ENCODE results near the gene MCF2L2. TPM values are rescaled to one million over a fixed set of nuclear protein-coding genes. Genes with fewer than 3 reads are reported as not detected.

The MCF2L2 gene
- total and polyA plus RNA-seq, 7 donors: 0.17 to 2.7 (median 0.57) TPM

DNA sequence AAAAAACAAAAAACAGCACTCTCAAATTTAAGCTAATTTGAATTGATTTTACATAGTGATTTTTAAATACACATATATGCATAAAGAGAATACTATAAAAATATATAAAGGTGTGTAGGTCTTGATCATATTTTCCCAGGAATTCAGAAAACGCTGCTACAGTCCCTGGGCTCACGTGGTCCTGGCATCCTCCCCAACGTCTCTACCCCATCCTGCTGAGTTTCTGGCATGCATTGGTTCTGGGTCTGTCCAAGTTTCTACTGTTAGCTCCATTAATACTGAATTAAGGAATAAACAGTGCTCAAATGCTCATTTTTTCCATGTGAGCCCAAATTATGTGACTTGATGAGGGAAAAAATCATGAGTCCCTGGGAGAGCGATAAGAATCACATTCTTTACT, 233.2 kb downstream of the MCF2L2 start:
- TF ChIP-seq, protein P1, sequence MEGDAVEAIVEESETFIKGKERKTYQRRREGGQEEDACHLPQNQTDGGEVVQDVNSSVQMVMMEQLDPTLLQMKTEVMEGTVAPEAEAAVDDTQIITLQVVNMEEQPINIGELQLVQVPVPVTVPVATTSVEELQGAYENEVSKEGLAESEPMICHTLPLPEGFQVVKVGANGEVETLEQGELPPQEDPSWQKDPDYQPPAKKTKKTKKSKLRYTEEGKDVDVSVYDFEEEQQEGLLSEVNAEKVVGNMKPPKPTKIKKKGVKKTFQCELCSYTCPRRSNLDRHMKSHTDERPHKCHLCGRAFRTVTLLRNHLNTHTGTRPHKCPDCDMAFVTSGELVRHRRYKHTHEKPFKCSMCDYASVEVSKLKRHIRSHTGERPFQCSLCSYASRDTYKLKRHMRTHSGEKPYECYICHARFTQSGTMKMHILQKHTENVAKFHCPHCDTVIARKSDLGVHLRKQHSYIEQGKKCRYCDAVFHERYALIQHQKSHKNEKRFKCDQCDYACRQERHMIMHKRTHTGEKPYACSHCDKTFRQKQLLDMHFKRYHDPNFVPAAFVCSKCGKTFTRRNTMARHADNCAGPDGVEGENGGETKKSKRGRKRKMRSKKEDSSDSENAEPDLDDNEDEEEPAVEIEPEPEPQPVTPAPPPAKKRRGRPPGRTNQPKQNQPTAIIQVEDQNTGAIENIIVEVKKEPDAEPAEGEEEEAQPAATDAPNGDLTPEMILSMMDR (IDR thresholded peaks at IDR 0.05): no peak
- no peaks in the 10 kb centered on the region for H3K36me3 ChIP-seq (ENCODE audit: insufficient read depth in 1 of 2, low read depth in 1 of 2)
- H3K4me3 ChIP-seq: no peak overlapping the region
- H3K27ac ChIP-seq: no peak overlapping the region
- intact Hi-C loops (cut with DNase I): no loop called here
- no peak for DNase-seq
- H3K4me1 ChIP-seq: no peaks in the 10 kb centered on the region
- H3K27me3 ChIP-seq (ENCODE audit: insufficient read depth in 3 of 3, low read length in 2 of 3): no peaks in the 10 kb centered on the region
- H3K9me3 ChIP-seq: no peaks in the 10 kb centered on the region
- no peak for ATAC-seq
- WGBS, 3 donors: 75 to 84% (median 79%) methylated on average over 4 of the region's 4 CpGs

DNA sequence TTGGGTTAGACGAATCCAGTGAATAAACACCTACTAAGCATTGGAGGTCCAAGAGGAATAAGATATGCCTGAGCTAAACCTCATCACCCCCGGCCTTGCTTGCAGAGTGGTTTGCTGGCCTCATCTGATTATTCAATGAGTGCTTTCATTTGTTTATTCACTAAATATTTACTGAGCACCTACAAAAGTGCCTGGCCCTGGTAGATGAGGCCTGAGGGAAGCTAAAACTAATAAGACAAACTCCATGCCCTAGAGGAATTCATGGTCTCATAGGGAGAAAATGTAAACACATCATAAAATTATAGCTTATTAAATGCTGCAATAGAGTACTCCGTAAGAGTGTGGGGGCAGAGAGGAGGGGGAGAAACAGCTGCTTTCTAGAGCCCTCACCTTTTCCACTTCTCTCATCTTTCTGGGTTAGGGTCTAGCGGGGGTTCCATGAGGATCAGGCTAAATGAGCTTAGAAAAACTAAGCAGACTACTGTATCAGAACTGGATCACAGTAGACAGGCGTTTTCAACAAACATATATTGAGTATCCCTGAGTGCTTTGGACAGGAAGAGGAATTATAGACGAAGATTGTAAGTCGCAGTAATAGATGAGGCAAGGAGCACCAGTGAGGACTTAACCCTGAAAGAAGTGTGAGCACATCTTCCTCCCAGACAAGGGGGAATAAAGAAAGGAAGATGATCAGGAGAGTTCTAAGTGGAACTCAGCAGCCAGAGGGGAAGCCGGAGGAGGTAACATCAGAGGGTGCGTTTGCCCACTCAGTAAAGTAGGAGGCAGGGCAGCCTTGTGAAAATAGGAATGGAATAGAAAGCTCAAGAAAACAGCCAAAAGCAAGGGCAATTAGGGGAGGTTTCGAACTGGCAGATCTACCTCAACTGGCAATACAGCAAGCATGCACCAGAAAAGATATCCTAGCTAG, 234.4 kb downstream of the MCF2L2 start:
- ATAC-seq (no peak), DNase-seq (no peak)
- Histone ChIP-seq H3K27ac (no peak overlapping the region), H3K9me3 (no peaks in the 10 kb centered on the region), H3K36me3 (ENCODE audit: insufficient read depth in 1 of 2, low read depth in 1 of 2) (no peaks in the 10 kb centered on the region), H3K27me3 (ENCODE audit: insufficient read depth in 3 of 3, low read length in 2 of 3) (no peaks in the 10 kb centered on the region), H3K4me1 (no peaks in the 10 kb centered on the region), H3K4me3 (no peak overlapping the region)
- TF ChIP-seq, protein P1 (IDR thresholded peaks at IDR 0.05): no peak
- 70 to 78% (median 77%) methylated on average over 10 of the region's 10 CpGs for WGBS, 3 donors
- intact Hi-C loops (cut with DNase I): no loop called here

DNA sequence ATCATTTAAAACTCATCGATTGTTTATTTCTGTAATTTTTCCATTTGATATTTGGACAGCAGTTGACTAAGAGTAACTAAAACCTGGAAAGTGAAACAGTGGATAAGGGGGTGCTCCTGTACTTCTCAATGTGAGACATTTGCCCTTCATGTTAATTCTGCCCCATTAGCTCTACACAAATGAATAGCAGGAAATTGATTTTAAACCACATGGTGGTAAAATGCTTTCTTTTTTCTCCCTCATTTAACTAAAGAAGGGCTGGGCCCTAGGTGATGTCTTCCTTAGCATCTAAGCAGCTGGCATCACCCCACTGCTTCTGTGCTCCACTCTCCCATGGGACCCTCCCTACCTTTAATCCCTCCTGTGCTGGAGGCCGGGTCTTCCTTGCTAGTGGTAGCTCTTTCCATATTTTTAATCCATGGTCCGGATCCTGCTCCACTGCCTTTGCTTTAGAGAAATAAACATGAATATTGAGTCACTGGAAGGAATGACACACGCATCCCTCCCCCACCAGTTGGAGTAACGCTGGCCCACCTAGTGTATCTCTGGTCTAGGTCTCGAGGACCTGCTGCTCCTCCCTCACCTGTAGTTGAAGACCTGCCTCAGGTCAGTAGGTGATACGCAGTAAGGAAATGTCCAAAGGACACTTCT, 235.6 kb downstream of the MCF2L2 start:
- no peaks in the 10 kb centered on the region for H3K27me3 ChIP-seq (ENCODE audit: insufficient read depth in 3 of 3, low read length in 2 of 3)
- DNase-seq (no peak), ATAC-seq (no peak)
- H3K4me3 ChIP-seq: no peak overlapping the region
- TF ChIP-seq, protein P1 (IDR thresholded peaks at IDR 0.05): no peak
- H3K4me1 ChIP-seq: no peaks in the 10 kb centered on the region
- WGBS, 3 donors: 94 to 98% (median 95%) methylated on average over 7 of the region's 7 CpGs
- intact Hi-C loops (cut with DNase I): no loop called here
- no peak overlapping the region for H3K27ac ChIP-seq
- H3K36me3 ChIP-seq (ENCODE audit: insufficient read depth in 1 of 2, low read depth in 1 of 2): no peaks in the 10 kb centered on the region
- H3K9me3 ChIP-seq: no peaks in the 10 kb centered on the region

DNA sequence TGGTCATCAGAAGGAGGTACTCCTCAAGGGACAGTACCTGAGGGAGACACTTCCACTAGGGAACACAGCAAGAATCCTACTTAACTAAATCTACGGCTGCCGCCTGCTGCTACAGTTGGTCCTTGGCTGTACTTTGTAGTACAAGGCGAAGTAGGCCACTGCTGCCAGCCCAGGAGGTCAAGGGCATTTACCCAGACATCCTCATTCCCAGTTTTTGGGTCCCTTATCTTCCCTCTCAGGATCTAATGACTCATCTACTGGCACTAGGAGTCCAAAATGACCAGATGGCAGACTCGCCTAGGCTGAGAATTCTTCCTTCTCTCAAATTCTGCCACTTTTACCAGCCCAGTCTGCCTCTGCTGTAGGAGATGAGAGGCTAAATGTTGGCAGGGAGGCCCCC, 238.8 kb downstream of the MCF2L2 start:
- DNase-seq (no peak), ATAC-seq (no peak)
- no peak overlapping the region for H3K4me3 ChIP-seq
- H3K9me3 ChIP-seq: no peaks in the 10 kb centered on the region
- intact Hi-C loops (cut with DNase I): loop anchor here in 1 of 2 donors (5.0 kb wide), 1 partner anchor 63 kb away; the partner anchor contains the start of gene B3GNT5
- H3K4me1 ChIP-seq: no peaks in the 10 kb centered on the region
- 88 to 96% (median 92%) methylated on average over 4 of the region's 4 CpGs for WGBS, 3 donors
- no peaks in the 10 kb centered on the region for H3K27me3 ChIP-seq (ENCODE audit: insufficient read depth in 3 of 3, low read length in 2 of 3)
- TF ChIP-seq, protein P1 (IDR thresholded peaks at IDR 0.05): no peak
- no peaks in the 10 kb centered on the region for H3K36me3 ChIP-seq (ENCODE audit: insufficient read depth in 1 of 2, low read depth in 1 of 2)
- no peak overlapping the region for H3K27ac ChIP-seq
